Fibroblast of lung (primary cell): ENCODE results near the gene ANKRD36B. TPM values are rescaled to one million over a fixed set of nuclear protein-coding genes. Genes with fewer than 3 reads are reported as not detected.
"Not testable (repeated sequence)": the region's sequence is repeated elsewhere in the genome, so short reads cannot be mapped to it uniquely, and the experiment has no call there.

Experiments used
- DNase-seq, 2 donors: peaks; one replicate each; pipeline versions ENCODE4 v3.0.0 to v3.0.0-alpha.2; 2010; ENCODE audit warnings: low read depth in 2 of 2
- H2AFZ ChIP-seq: 2 replicates; pipeline ENCODE4 v1.5.1; 2012; ENCODE audit warnings: low read length, control low read depth, inconsistent platforms
- H3K27ac ChIP-seq: 2 replicates; pipeline ENCODE4 v1.5.1; 2011; ENCODE audit warnings: low read length, control low read depth; ENCODE audit not compliant: insufficient read depth
- H3K27me3 ChIP-seq: 2 replicates; pipeline ENCODE4 v1.5.1; 2011; ENCODE audit warnings: mild to moderate bottlenecking, low read length; ENCODE audit not compliant: control insufficient read depth, insufficient read depth
- H3K36me3 ChIP-seq: 2 replicates; pipeline ENCODE4 v1.5.1; 2011; ENCODE audit warnings: low read length; ENCODE audit not compliant: control insufficient read depth, insufficient read depth
- H3K4me1 ChIP-seq: 2 replicates; pipeline ENCODE4 v1.5.1; 2011; ENCODE audit warnings: low read length; ENCODE audit not compliant: control insufficient read depth, insufficient read depth; ENCODE audit errors: extremely low read depth
- H3K4me2 ChIP-seq: 2 replicates; pipeline ENCODE4 v1.5.1; 2011; ENCODE audit warnings: low read length, control low read depth; ENCODE audit not compliant: insufficient read depth; ENCODE audit errors: extremely low read depth
- H3K4me3 ChIP-seq, 4 experiments: fragments of 200-600 bp in 1 of 4; sonication (generic) in 1 of 4; replicated peaks in 1 of 4; 2 replicates each; pipeline ENCODE4 v1.5.1; 2011 to 2016; ENCODE audit warnings: low read length in 4 of 4, low read depth in 3 of 4, mild to moderate bottlenecking in 3 of 4, control low read depth in 2 of 4, inconsistent platforms in 1 of 4, mixed read lengths in 1 of 4; ENCODE audit not compliant: insufficient read depth in 1 of 4; ENCODE audit errors: control extremely low read depth in 1 of 4
- H3K79me2 ChIP-seq: 2 replicates; pipeline ENCODE4 v1.5.1; 2012; ENCODE audit warnings: mild to moderate bottlenecking, low read length, inconsistent platforms; ENCODE audit not compliant: control insufficient read depth, insufficient read depth
- H3K9ac ChIP-seq: 2 replicates; pipeline ENCODE4 v1.5.1; 2011; ENCODE audit warnings: mild to moderate bottlenecking, low read length, control low read depth; ENCODE audit not compliant: insufficient read depth
- H3K9me3 ChIP-seq: 2 replicates; pipeline ENCODE4 v1.5.1; 2012; ENCODE audit warnings: low read depth, low read length; ENCODE audit not compliant: control insufficient read depth, insufficient read depth
- H4K20me1 ChIP-seq: 2 replicates; pipeline ENCODE4 v1.5.1; 2011; ENCODE audit warnings: low read length; ENCODE audit not compliant: control insufficient read depth, insufficient read depth; ENCODE audit errors: extremely low read depth
- CTCF ChIP-seq, 2 donors: IDR thresholded peaks in 1 of 2; conservative IDR thresholded peaks in 1 of 2; 1 replicate in 1 of 2; 2 replicates in 1 of 2; pipeline ENCODE4 v1.5.1; 2011 to 2012; ENCODE audit warnings: low read length in 2 of 2, control low read depth in 1 of 2, inconsistent platforms in 1 of 2, low read depth in 1 of 2, mild to moderate bottlenecking in 1 of 2
- EZH2 ChIP-seq: IDR thresholded peaks from 2 replicates; pipeline ENCODE4 v1.5.1; 2012; ENCODE audit warnings: low read length, control low read depth, mild to moderate bottlenecking; ENCODE audit errors: missing control alignments
- polyA plus RNA-seq, 2 donors: library from polyadenylated mRNA; depleted of rRNA in 1 of 2; stranded (reverse) in 1 of 2; unstranded in 1 of 2; fragments of >200 nt; gene quantifications; 2 replicates each; pipeline ENCODE4 v1.2.1, GENCODE V29; 2011 to 2012; ENCODE audit warnings: missing spikeins in 1 of 2
- total RNA-seq: library from RNA; depleted of rRNA; stranded (reverse); fragments of >200 nt; gene quantifications from 2 replicates; pipeline ENCODE4 v1.2.1, GENCODE V29; 2014

Gene ANKRD36B
- total and polyA plus RNA-seq, 2 donors (not counting 1 experiment from before 2014, with no cell fraction given): 4.7 to 23.1 TPM

- H2AFZ ChIP-seq, H3K4me3 ChIP-seq, H3K27me3 ChIP-seq, H3K79me2 ChIP-seq, H4K20me1 ChIP-seq, H3K4me2 ChIP-seq, H3K9me3 ChIP-seq, H3K4me1 ChIP-seq, H3K9ac ChIP-seq, H3K36me3 ChIP-seq, H3K27ac ChIP-seq: not testable (repeated sequence)
- peak in 1 of 2 donors; percentile 5 for DNase-seq
These were observed 37.3 kb downstream of the ANKRD36B start for GRCh38 chr2:97552406-97552805.

DNA sequence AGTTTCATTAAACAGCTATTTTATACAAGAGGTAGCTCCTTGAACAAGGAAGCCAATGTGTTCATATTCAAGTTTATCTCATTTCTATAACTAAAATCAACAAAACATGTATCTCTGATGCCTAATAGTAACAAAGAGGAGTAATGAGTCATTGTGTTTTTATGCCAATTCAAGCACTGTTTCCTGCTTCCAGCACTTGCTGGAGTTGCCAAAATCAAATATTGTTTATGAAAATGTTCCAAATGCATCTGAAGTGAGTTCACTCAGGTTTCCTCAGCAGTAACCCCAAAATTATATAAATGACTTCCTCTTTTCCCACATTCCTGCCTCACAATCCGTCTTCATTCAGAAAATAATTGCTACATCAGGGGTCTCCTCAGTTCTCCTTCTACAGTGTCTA, 39.2 kb downstream of the ANKRD36B start:
- H3K27ac ChIP-seq, H3K4me3 ChIP-seq, H3K36me3 ChIP-seq, H2AFZ ChIP-seq, H3K9me3 ChIP-seq, H4K20me1 ChIP-seq, H3K4me1 ChIP-seq, H3K79me2 ChIP-seq, H3K4me2 ChIP-seq, H3K27me3 ChIP-seq, H3K9ac ChIP-seq: not testable (repeated sequence)
- peak; percentile 50 for DNase-seq

- not testable (repeated sequence) for H3K4me2 ChIP-seq, H4K20me1 ChIP-seq, H3K27ac ChIP-seq, H3K4me1 ChIP-seq, H3K4me3 ChIP-seq, H3K9ac ChIP-seq, DNase-seq, H3K27me3 ChIP-seq, H2AFZ ChIP-seq, H3K36me3 ChIP-seq, H3K79me2 ChIP-seq, H3K9me3 ChIP-seq
These were observed 40.6 kb downstream of the ANKRD36B start for GRCh38 chr2:97549058-97549457.

DNA sequence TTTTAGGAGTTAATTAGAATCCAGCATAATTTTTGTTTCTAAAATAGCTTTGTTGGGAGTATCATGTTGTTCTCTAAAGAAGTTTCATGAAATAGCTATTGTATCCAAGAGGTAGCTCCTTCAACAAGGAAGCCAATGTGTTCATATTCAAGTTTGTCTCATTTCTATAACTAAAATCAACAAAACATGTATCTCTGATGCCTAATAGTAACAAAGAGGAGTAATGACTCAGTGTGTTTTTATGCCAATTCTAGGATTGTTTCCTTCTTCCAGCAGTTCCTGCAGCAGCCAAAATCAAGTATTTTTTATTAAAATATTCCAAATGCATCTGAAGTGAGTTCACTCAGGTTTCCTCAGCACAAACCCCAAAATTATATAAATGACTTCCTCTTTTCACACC, 41.1 kb downstream of the ANKRD36B start:
- not testable (repeated sequence) for H3K4me2 ChIP-seq, H3K36me3 ChIP-seq, H3K27me3 ChIP-seq, H3K27ac ChIP-seq, H3K9ac ChIP-seq, H3K4me1 ChIP-seq, H3K9me3 ChIP-seq, H3K79me2 ChIP-seq, H3K4me3 ChIP-seq, H4K20me1 ChIP-seq, H2AFZ ChIP-seq
- peak in 1 of 2 donors; percentile 21 for DNase-seq

DNA sequence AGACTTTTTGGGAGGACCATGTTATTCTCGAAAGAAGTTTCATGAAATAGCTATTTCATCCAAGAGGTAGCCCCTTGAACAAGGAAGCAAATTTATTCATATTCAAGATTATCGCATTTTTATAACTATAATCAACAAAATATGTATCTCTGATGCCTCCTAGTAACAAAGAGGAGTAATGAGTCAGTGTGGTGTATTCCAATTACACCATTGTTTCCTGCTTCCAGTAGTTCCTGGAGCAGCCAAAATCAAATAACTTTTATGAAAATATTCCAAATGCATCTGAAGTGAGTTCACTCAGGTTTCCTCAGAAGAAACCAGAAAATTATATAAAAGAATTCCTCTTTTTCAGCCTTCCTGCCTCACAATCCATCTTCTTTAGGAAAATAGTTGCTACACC, 43.0 kb downstream of the ANKRD36B start:
- Histone ChIP-seq H3K9ac (no peak overlapping the region), H3K4me1 (no peaks in the 10 kb centered on the region), H3K79me2 (no peaks in the 10 kb centered on the region), H3K36me3 (peaks cover 1% of the 10 kb centered on the region), H2AFZ (no peak overlapping the region), H3K27me3 (no peaks in the 10 kb centered on the region), H4K20me1 (no peaks in the 10 kb centered on the region), H3K27ac (no peak overlapping the region), H3K4me3 (no peak overlapping the region), H3K9me3 (no peaks in the 10 kb centered on the region), H3K4me2 (no peak overlapping the region)
- TF ChIP-seq CTCF (conservative IDR thresholded peaks at IDR 0.05 in 1 of 2, IDR thresholded peaks at IDR 0.05 in 1 of 2; ENCODE audit: low read depth in 1 of 2, low read length in 2 of 2) (no peak), EZH2 (no peak)
- no peak for DNase-seq

- peak; percentile 46 to 51 for DNase-seq
- not testable (repeated sequence) for H3K79me2 ChIP-seq, H3K4me3 ChIP-seq, H3K4me1 ChIP-seq, H3K27ac ChIP-seq, H3K9ac ChIP-seq, H3K9me3 ChIP-seq, H3K27me3 ChIP-seq, H2AFZ ChIP-seq, H4K20me1 ChIP-seq, H3K36me3 ChIP-seq, H3K4me2 ChIP-seq
These were observed 44.8 kb downstream of the ANKRD36B start for GRCh38 chr2:97544911-97545310.
